Adipocyte (in vitro differentiated cells): ENCODE data around the gene IGSF3.

Experiments used
- DNase-seq: peaks from one replicate; pipeline ENCODE4 v3.0.0-alpha.2; 2015; ENCODE audit warnings: low read depth
- H3K27me3 ChIP-seq: replicated peaks from 2 replicates; pipeline ENCODE4 v1.7.0; 2013; ENCODE audit warnings: mild to moderate bottlenecking, low read length, moderate library complexity; ENCODE audit not compliant: control insufficient read depth, insufficient read depth
- H3K36me3 ChIP-seq: 2 replicates; pipeline ENCODE4 v1.7.0; 2013; ENCODE audit warnings: low read length, mild to moderate bottlenecking, moderate library complexity; ENCODE audit not compliant: control insufficient read depth, insufficient read depth, severe bottlenecking
- H3K4me1 ChIP-seq: 2 replicates; pipeline ENCODE4 v1.7.0; 2013; ENCODE audit warnings: mild to moderate bottlenecking, low read length, moderate library complexity; ENCODE audit not compliant: control insufficient read depth, insufficient read depth
- H3K4me3 ChIP-seq: 2 replicates; pipeline ENCODE4 v1.7.0; 2013; ENCODE audit warnings: mild to moderate bottlenecking, low read length, moderate library complexity
- H3K9ac ChIP-seq: 2 replicates; pipeline ENCODE4 v1.7.0; 2013; ENCODE audit warnings: mild to moderate bottlenecking, low read length, moderate library complexity
- H3K9me3 ChIP-seq: 2 replicates; pipeline ENCODE4 v1.7.0; 2013; ENCODE audit warnings: mild to moderate bottlenecking, low read length, moderate library complexity; ENCODE audit not compliant: control insufficient read depth

IGSF3 gene

GRCh38 chr1:116684575-116684974 lies 17.0 kb upstream of the IGSF3 start:
- Histone ChIP-seq H3K4me1 (peaks cover 8% of the 10 kb centered on the region), H3K4me3 (no peak overlapping the region), H3K9me3 (peaks cover 8% of the 10 kb centered on the region), H3K36me3 (no peaks in the 10 kb centered on the region), H3K9ac (no peak overlapping the region), H3K27me3 (no peaks in the 10 kb centered on the region)
- no peak for DNase-seq

- H3K4me3 ChIP-seq, result no peak overlapping the region
- no peak for DNase-seq
These were observed 15.2 kb upstream of the IGSF3 start for GRCh38 chr1:116682641-116683221.

GRCh38 chr1:116681343-116681899 lies 13.9 kb upstream of the IGSF3 start:
- Histone ChIP-seq H3K27me3 (peaks cover 12% of the 10 kb centered on the region), H3K9me3 (peaks cover 8% of the 10 kb centered on the region), H3K4me3 (no peak overlapping the region), H3K4me1 (no peaks in the 10 kb centered on the region), H3K9ac (no peak overlapping the region), H3K36me3 (no peaks in the 10 kb centered on the region)
- DNase-seq, result no peak

More at GRCh38 chr1:116682641-116683221, 15.2 kb upstream of the IGSF3 start:
- Histone ChIP-seq H3K27me3 (peaks cover 12% of the 10 kb centered on the region), H3K9ac (no peak overlapping the region), H3K4me1 (peaks cover 8% of the 10 kb centered on the region), H3K9me3 (peaks cover 8% of the 10 kb centered on the region), H3K36me3 (no peaks in the 10 kb centered on the region)

GRCh38 chr1:116680752-116681151 lies 13.2 kb upstream of the IGSF3 start:
- peaks cover 12% of the 10 kb centered on the region for H3K27me3 ChIP-seq
- no peaks in the 10 kb centered on the region for H3K4me1 ChIP-seq
- no peaks in the 10 kb centered on the region for H3K36me3 ChIP-seq
- DNase-seq, result no peak
- H3K4me3 ChIP-seq, result no peak overlapping the region
- H3K9ac ChIP-seq, result no peak overlapping the region
- H3K9me3 ChIP-seq, result peaks cover 8% of the 10 kb centered on the region

- H3K27me3 ChIP-seq, result peaks cover 12% of the 10 kb centered on the region
- H3K4me1 ChIP-seq, result no peaks in the 10 kb centered on the region
- no peak overlapping the region for H3K4me3 ChIP-seq
- H3K9ac ChIP-seq, result no peak overlapping the region
- no peaks in the 10 kb centered on the region for H3K36me3 ChIP-seq
- H3K9me3 ChIP-seq, result peaks cover 8% of the 10 kb centered on the region
- no peak for DNase-seq
These were observed 12.5 kb upstream of the IGSF3 start for GRCh38 chr1:116679828-116680628.

- H3K9ac ChIP-seq, result no peak overlapping the region
- no peak overlapping the region for H3K4me3 ChIP-seq
- H3K4me1 ChIP-seq, result no peaks in the 10 kb centered on the region
- no peaks in the 10 kb centered on the region for H3K36me3 ChIP-seq
- peaks cover 8% of the 10 kb centered on the region for H3K9me3 ChIP-seq
- no peak for DNase-seq
- peaks cover 12% of the 10 kb centered on the region for H3K27me3 ChIP-seq
These were observed 11.7 kb upstream of the IGSF3 start for GRCh38 chr1:116679091-116679827.

GRCh38 chr1:116678732-116679090 lies 11.2 kb upstream of the IGSF3 start:
- Histone ChIP-seq H3K4me1 (no peaks in the 10 kb centered on the region), H3K36me3 (no peaks in the 10 kb centered on the region), H3K27me3 (peaks cover 12% of the 10 kb centered on the region), H3K9ac (no peak overlapping the region), H3K4me3 (no peak overlapping the region), H3K9me3 (peaks cover 8% of the 10 kb centered on the region)
- no peak for DNase-seq

GRCh38 chr1:116677474-116678062 lies 10.0 kb upstream of the IGSF3 start:
- Histone ChIP-seq H3K36me3 (no peaks in the 10 kb centered on the region), H3K9ac (no peak overlapping the region), H3K4me3 (no peak overlapping the region), H3K27me3 (peaks cover 12% of the 10 kb centered on the region), H3K9me3 (peaks cover 8% of the 10 kb centered on the region), H3K4me1 (no peaks in the 10 kb centered on the region)
- no peak for DNase-seq

GRCh38 chr1:116676291-116676690 lies 8.8 kb upstream of the IGSF3 start:
- no peak for DNase-seq

GRCh38 chr1:116674751-116675150 lies 7.2 kb upstream of the IGSF3 start:
- H3K4me3 ChIP-seq, result no peak overlapping the region
- H3K27me3 ChIP-seq, result peaks cover 12% of the 10 kb centered on the region
- H3K9ac ChIP-seq, result no peak overlapping the region
- no peaks in the 10 kb centered on the region for H3K9me3 ChIP-seq
- H3K36me3 ChIP-seq, result no peaks in the 10 kb centered on the region
- H3K4me1 ChIP-seq, result no peaks in the 10 kb centered on the region
- DNase-seq, result no peak

More at GRCh38 chr1:116676291-116676690, 8.8 kb upstream of the IGSF3 start:
- peaks cover 12% of the 10 kb centered on the region for H3K27me3 ChIP-seq
- H3K4me1 ChIP-seq, result no peaks in the 10 kb centered on the region
- no peaks in the 10 kb centered on the region for H3K36me3 ChIP-seq
- H3K9me3 ChIP-seq, result peaks cover 1% of the 10 kb centered on the region
- H3K9ac ChIP-seq, result no peak overlapping the region
- no peak overlapping the region for H3K4me3 ChIP-seq
